GM19099 (cell line): ENCODE results near the gene CHI3L2.

ENCODE experiments used
- POLR2A ChIP-seq: IDR thresholded peaks from 3 replicates; pipeline ENCODE4 v1.6.1; 2011; ENCODE audit warnings: low read depth; ENCODE audit not compliant: insufficient read length; ENCODE audit errors: extremely low read depth

CHI3L2 gene

DNA sequence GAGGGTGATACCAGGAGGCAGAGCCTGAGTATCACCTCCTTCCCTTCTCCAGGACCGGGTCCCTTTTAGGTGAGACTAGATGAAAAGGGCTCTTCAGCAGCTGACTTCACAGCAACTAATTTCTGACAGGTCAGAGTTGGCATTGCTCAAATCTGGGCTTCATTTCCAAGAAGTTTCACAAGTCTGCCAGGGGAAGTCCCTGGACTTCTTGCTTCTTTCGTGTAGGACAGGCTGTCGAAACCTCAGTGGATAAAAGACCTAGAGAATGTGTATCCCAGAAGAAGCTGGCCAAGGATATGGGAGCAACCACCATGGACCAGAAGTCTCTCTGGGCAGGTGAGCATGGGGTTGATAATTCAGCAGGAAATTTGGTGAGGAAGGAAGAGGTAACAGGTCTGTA lies at the start of gene CHI3L2:
CHI3L2 (plus strand) TSS at position 280 of the 400 bp plus-strand sequence; CDS start at position 297, 17 bp downstream.
- TF ChIP-seq POLR2A, result no peak

DNA sequence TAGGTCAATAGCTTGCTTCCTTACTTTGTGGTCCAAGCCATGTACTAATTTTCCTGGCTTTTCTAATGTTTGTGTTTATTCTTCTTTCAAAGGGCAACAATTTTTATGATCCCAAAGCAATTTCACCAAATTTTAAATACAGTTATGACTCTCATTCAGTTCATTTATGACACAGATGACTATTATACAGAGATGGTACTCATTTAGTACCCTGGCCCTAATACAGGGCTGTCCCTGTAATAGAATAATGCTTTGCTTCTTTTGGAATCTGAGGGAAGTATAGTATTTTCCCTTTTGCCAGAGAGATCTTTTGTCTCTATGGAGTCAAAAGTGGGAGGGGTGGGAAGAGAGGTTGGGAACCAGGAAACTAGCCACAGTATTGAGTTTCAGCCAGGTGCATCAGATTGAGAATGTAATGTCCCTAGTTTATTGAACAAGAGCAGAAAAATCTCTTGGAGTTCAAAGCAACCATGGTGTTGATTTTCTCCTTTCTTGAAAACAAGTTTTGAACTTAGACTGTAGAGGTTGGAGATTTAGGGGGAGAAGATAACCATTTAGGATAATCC lies 47.5 kb upstream of the CHI3L2 start:
- no peak for TF ChIP-seq POLR2A

DNA sequence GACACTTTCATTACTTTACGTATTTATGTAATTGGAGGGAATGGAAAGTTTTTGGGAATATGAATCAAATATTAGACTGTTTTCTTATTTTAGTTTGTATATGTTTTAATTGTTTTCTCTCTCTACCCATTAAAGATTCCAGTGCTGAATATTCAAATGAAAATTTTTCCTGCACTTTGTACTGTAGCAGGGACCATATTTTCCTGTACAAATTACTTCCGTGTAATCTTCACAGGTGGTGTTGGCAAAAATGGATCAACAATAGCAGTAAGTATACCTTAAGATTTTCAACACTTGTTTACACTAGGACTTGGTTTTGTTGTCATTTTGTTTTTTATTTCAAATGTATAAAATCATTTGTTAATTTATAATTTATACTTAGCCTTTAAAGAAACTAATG lies 45.5 kb upstream of the CHI3L2 start:
- TF ChIP-seq POLR2A, result no peak

GRCh38 chr1:111183308-111184069 lies 44.0 kb upstream of the CHI3L2 start:
- TF ChIP-seq POLR2A, result no peak

GRCh38 chr1:111184663-111185062 lies 42.9 kb upstream of the CHI3L2 start:
- TF ChIP-seq POLR2A, result no peak

GRCh38 chr1:111190931-111191451 lies 36.5 kb upstream of the CHI3L2 start:
- peak; percentile 22 for TF ChIP-seq POLR2A

- TF ChIP-seq POLR2A, result no peak
Observed at GRCh38 chr1:111191496-111191895, 36.0 kb upstream of the CHI3L2 start.

GRCh38 chr1:111192074-111192473 lies 35.4 kb upstream of the CHI3L2 start:
- no peak for TF ChIP-seq POLR2A

GRCh38 chr1:111192658-111193519 lies 34.6 kb upstream of the CHI3L2 start:
- TF ChIP-seq POLR2A, result no peak

- TF ChIP-seq POLR2A, result no peak
Observed at GRCh38 chr1:111193712-111194480, 33.6 kb upstream of the CHI3L2 start.

DNA sequence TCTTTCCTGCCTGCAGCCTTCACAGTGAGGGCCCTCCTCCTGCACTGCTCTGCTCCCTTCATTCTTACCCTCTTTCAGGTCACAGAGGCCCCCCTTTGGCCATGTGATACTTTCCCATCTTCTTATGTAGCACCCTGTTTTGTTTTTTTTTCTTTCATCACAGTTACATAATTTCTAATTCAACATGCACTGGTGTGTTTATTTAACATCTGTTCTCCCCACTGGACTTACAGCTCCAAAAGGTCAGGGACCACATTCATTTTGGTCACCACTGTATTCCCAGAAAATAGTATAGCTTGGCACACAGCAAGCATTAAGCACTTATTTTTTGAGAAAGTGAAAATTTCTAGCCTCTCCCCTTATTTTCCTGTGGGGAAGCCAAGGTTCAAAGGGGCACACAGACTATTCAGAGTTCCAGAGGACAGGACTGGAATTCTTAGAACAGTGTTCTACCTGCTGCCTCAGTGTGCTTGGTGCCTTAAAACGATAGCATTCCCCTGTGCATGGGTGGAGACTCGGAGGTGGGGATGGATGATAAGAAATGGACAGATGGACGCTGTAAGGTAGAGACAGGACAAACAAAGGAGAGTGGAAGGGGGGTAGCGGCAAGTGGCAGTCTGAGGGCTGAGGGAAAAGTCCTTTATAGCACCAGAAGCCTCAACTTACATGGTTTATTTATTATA lies 32.4 kb upstream of the CHI3L2 start:
- peak; percentile 1 for TF ChIP-seq POLR2A

DNA sequence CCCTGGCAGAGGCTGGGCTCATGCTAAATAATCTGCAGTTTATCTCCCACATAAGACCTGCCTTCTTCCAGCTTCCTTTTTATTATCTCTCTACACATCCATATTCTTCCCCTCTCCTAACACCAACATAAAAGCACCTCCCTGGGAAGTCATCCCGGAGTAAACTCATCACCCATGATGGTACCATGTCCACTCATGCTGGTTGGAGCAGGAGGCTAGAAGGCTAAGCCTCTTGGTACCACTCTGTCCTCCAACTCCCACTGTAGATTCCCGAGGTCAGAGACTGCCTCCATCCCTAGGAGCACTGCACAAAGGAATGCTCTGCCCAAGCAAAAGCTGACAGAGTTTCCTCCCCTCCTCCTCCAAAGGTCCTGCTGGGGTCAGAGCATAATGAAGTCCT lies 31.3 kb upstream of the CHI3L2 start:
- no peak for TF ChIP-seq POLR2A

DNA sequence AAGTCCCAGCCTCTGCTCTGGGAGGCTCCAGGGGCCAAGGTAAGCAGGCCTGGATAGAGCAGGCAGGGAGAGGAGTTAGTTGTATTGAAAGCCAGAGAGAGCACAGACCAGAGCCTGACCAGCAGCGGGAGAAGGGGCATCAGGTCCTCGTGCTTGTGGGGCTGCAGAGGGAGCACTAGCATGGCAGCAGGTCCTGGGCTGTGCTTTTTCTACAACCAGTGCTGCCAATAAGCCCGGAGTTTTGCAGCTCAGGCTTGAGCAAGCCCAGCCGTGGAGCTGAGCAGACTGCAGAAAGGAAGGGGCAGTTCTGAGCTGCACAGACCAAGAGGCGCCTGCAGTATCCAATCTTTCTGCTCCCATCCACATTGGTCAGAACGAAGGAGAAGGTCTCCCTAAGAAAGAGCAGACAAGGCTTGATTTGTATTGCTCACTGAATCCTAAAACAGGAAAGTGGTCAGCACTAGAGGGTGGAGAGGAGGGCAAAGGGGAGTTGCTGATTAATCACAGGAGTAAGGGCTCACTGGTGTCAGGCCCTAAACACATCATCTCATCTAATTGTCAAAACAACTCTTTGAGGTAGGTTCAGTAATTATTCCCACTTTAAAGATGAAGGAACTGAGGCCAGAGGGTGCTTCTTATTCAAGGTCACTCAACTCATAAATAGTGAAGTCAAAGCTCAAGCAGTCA lies 29.8 kb upstream of the CHI3L2 start:
- TF ChIP-seq POLR2A, result no peak
